A673 (cell line): Measurements from ENCODE around the gene RFK. TPM values are rescaled to one million over a fixed set of nuclear protein-coding genes. Genes with fewer than 3 reads are reported as not detected.

ENCODE experiments used
- BruUV-seq: library from RNA; stranded (reverse); fragments of 400-500 nt; replicated peaks from 2 replicates; lab custom pipeline; 2021; lab: Mats Ljungman, UMichigan
- CTCF ChIA-PET: fragments of 300-600 bp; sonication (Branson Sonifier 250); formaldehyde crosslinking; loops from one replicate; lab custom pipeline; 2022; ENCODE audit warnings: antibody characterized with exemption; lab: Charles Lee
- POLR2A ChIA-PET: fragments of 300-600 bp; sonication (Branson Sonifier 250); formaldehyde crosslinking; loops from one replicate; lab custom pipeline; 2022; ENCODE audit warnings: antibody characterized with exemption; ENCODE audit not compliant: low non-redundant PET; lab: Charles Lee
- DNase-seq: peaks from one replicate; pipeline ENCODE4 v3.0.0-alpha.2; 2015; ENCODE audit warnings: low spot score
- H3K27ac ChIP-seq: fragments of 200-600 bp; sonication (generic); 2 replicates; pipeline ENCODE4 v1.5.1; 2016; ENCODE audit warnings: mixed run types, low read depth, mild to moderate bottlenecking, mixed read lengths, antibody characterized with exemption, low read length; ENCODE audit not compliant: poor library complexity, severe bottlenecking
- H3K27me3 ChIP-seq: fragments of 200-600 bp; sonication (generic); replicated peaks from 2 replicates; pipeline ENCODE4 v1.6.1; 2017; ENCODE audit warnings: mixed run types, low read depth, mild to moderate bottlenecking, mixed read lengths, antibody characterized with exemption, low read length; ENCODE audit not compliant: insufficient read depth, poor library complexity
- H3K36me3 ChIP-seq: fragments of 200-600 bp; sonication (generic); 2 replicates; pipeline ENCODE4 v1.6.1; 2016; ENCODE audit warnings: mixed run types, mild to moderate bottlenecking, mixed read lengths, antibody characterized with exemption, low read length; ENCODE audit not compliant: insufficient read depth, poor library complexity, severe bottlenecking
- H3K4me1 ChIP-seq: fragments of 200-600 bp; sonication (generic); 2 replicates; pipeline ENCODE4 v1.6.1; 2017; ENCODE audit warnings: mixed run types, mild to moderate bottlenecking, mixed read lengths, antibody characterized with exemption, low read length; ENCODE audit not compliant: insufficient read depth, poor library complexity, severe bottlenecking
- H3K4me3 ChIP-seq: fragments of 200-600 bp; sonication (generic); 2 replicates; pipeline ENCODE4 v1.5.1; 2016; ENCODE audit warnings: low read depth, mixed run types, mild to moderate bottlenecking, mixed read lengths, low read length; ENCODE audit not compliant: poor library complexity, severe bottlenecking
- H3K9me3 ChIP-seq: fragments of 200-600 bp; sonication (generic); 2 replicates; pipeline ENCODE4 v1.6.1; 2016; ENCODE audit warnings: mixed run types, low read depth, mild to moderate bottlenecking, mixed read lengths, antibody characterized with exemption, low read length; ENCODE audit not compliant: poor library complexity, severe bottlenecking
- CTCF ChIP-seq: fragments of 300-800, 200-600 bp; sonication (generic); conservative IDR thresholded peaks from 2 replicates; pipeline ENCODE4 v1.5.1; 2017; ENCODE audit warnings: low read depth, mild to moderate bottlenecking, antibody characterized with exemption, low read length, moderate library complexity, mixed read lengths
- EZH2 ChIP-seq: fragments of 200-600 bp; sonication (generic); IDR thresholded peaks from 2 replicates; pipeline ENCODE4 v1.6.1; 2017; ENCODE audit warnings: borderline replicate concordance, low read depth, mild to moderate bottlenecking, mixed read lengths, antibody characterized with exemption, low read length; ENCODE audit not compliant: poor library complexity, severe bottlenecking
- intact Hi-C: fragments of 100-400 bp; cut with micrococcal nuclease; formaldehyde crosslinking; loops from one replicate; pipeline ENCODE4 v1.10.0; 2022; ENCODE audit not compliant: unreplicated experiment
- total RNA-seq: library from RNA; stranded (reverse); gene quantifications from 2 replicates; pipeline ENCODE4 v1.2.3, GENCODE V29; 2021

Gene RFK
- total RNA-seq, 1 experiment from 2014 or later, result 22.1 TPM

DNA sequence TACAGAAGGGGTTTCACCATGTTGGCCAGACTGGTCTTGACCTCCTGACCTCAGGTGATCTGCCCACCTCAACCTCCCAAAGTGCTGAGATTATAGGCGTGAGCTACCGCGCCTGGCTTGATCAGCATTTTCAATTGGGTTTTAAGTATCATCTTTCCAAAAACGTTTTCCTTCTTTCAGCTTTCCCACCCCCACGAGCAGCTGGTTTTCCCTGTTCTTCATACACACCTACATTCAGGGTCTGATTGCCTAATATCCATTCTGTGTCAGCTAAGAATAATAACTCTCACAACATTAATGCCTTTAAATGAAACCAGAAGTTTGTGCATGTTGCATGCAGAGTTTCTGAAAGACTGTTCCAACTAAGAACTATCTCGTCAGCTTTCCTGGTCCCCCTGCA, 38.3 kb downstream of the RFK start:
- POLR2A ChIA-PET, result no interaction called here
- no peak for DNase-seq
- no peak overlapping the region for H3K4me3 ChIP-seq
- H3K27me3 ChIP-seq, result peaks cover 14% of the 10 kb centered on the region
- TF ChIP-seq CTCF (no peak), EZH2 (no peak)
- H3K27ac ChIP-seq, result no peak overlapping the region
- H3K9me3 ChIP-seq, result no peaks in the 10 kb centered on the region
- no peaks in the 10 kb centered on the region for H3K36me3 ChIP-seq
- no peaks in the 10 kb centered on the region for H3K4me1 ChIP-seq
- intact Hi-C loops, result no loop called here
- CTCF ChIA-PET, result no interaction called here
- no TSS peak for BruUV-seq

DNA sequence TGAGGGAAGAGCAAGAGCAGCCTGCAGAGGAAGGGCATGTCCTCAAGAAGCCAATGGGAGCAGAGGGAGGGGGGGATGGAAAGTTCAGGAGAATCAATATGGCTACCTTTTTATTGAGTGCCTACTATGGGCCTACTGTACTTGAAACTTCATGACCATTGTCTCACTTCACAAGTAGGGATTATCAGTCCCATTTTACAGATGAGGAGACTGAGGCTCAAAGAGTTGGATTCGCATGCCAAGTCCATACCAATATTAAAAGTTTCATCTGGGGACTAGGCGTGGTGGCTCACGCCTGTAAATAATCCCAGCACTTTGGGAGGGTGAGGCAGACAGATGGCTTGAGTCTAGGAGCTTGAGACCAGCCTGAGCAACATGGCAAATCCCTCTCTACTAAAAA, 40.0 kb downstream of the RFK start:
- Histone ChIP-seq H3K9me3 (no peaks in the 10 kb centered on the region), H3K27me3 (peaks cover 2% of the 10 kb centered on the region), H3K4me1 (no peaks in the 10 kb centered on the region), H3K27ac (no peak overlapping the region), H3K4me3 (no peak overlapping the region), H3K36me3 (no peaks in the 10 kb centered on the region)
- DNase-seq, result no peak
- intact Hi-C loops, result no loop called here
- ChIA-PET POLR2A (no interaction called here), CTCF (no interaction called here)
- no TSS peak for BruUV-seq
- no peak for TF ChIP-seq CTCF

GRCh38 chr9:76353280-76353679, 40.9 kb downstream of the RFK start:
- intact Hi-C loops, result no loop called here
- CTCF ChIA-PET, result no interaction called here

More at GRCh38 chr9:76353280-76353679, 40.9 kb downstream of the RFK start:
- no peaks in the 10 kb centered on the region for H3K36me3 ChIP-seq
- H3K4me1 ChIP-seq, result no peaks in the 10 kb centered on the region
- no peak for DNase-seq
- no TSS peak for BruUV-seq
- no peaks in the 10 kb centered on the region for H3K9me3 ChIP-seq
- TF ChIP-seq EZH2 (no peak), CTCF (no peak)
- peaks cover 2% of the 10 kb centered on the region for H3K27me3 ChIP-seq
- POLR2A ChIA-PET, result no interaction called here
- no peak overlapping the region for H3K27ac ChIP-seq
- H3K4me3 ChIP-seq, result no peak overlapping the region
